ENCODE data around the gene ADRA2B.

ADRA2B gene

GRCh38 chr2:96134421-96134820 lies 18.1 kb upstream of the ADRA2B start:
- Mint-ChIP-seq H3K27ac (no peak overlapping the region), H3K36me3 (ENCODE audit: low read depth) (no peaks in the 10 kb centered on the region), H3K27me3 (no peaks in the 10 kb centered on the region), H3K9me3 (no peaks in the 10 kb centered on the region), H3K4me3 (no peak overlapping the region), H3K4me1 (peaks cover 26% of the 10 kb centered on the region)
- DNase-seq (no peak), ATAC-seq (no peak)

- peaks cover 19% of the 10 kb centered on the region for H3K4me1 Mint-ChIP-seq
Measured at GRCh38 chr2:96131813-96132745, 15.7 kb upstream of the ADRA2B start.

GRCh38 chr2:96131152-96131812 lies 14.9 kb upstream of the ADRA2B start:
- Mint-ChIP-seq H3K4me1 (peaks cover 19% of the 10 kb centered on the region), H3K4me3 (peak overlapping the region; percentile 14), H3K27ac (peak overlapping the region; percentile 60), H3K9me3 (no peaks in the 10 kb centered on the region), H3K36me3 (ENCODE audit: low read depth) (peaks cover 6% of the 10 kb centered on the region), H3K27me3 (no peaks in the 10 kb centered on the region)
- no peak for DNase-seq
- ATAC-seq, result peak; percentile 51

More at GRCh38 chr2:96131813-96132745, 15.7 kb upstream of the ADRA2B start:
- no peak for ATAC-seq
- peak overlapping the region; percentile 60 for H3K27ac Mint-ChIP-seq
- no peak for DNase-seq
- H3K9me3 Mint-ChIP-seq, result no peaks in the 10 kb centered on the region
- H3K4me3 Mint-ChIP-seq, result peak overlapping the region; percentile 14
- peaks cover 3% of the 10 kb centered on the region for H3K36me3 Mint-ChIP-seq (ENCODE audit: low read depth)
- H3K27me3 Mint-ChIP-seq, result no peaks in the 10 kb centered on the region

- no peak overlapping the region for H3K27ac Mint-ChIP-seq
Measured at GRCh38 chr2:96130483-96130882, 14.1 kb upstream of the ADRA2B start.

GRCh38 chr2:96129528-96130120 lies 13.3 kb upstream of the ADRA2B start:
- DNase-seq (no peak), ATAC-seq (no peak)
- H3K27me3 Mint-ChIP-seq, result peaks cover 1% of the 10 kb centered on the region
- H3K36me3 Mint-ChIP-seq (ENCODE audit: low read depth), result peaks cover 8% of the 10 kb centered on the region
- H3K27ac Mint-ChIP-seq, result no peak overlapping the region
- peaks cover 19% of the 10 kb centered on the region for H3K4me1 Mint-ChIP-seq
- H3K4me3 Mint-ChIP-seq, result no peak overlapping the region
- no peaks in the 10 kb centered on the region for H3K9me3 Mint-ChIP-seq

More at GRCh38 chr2:96130483-96130882, 14.1 kb upstream of the ADRA2B start:
- Mint-ChIP-seq H3K4me1 (peaks cover 19% of the 10 kb centered on the region), H3K4me3 (no peak overlapping the region), H3K36me3 (ENCODE audit: low read depth) (peaks cover 6% of the 10 kb centered on the region), H3K9me3 (no peaks in the 10 kb centered on the region), H3K27me3 (no peaks in the 10 kb centered on the region)
- DNase-seq, result no peak
- no peak for ATAC-seq

GRCh38 chr2:96128456-96128855 lies 12.1 kb upstream of the ADRA2B start:
- H3K27me3 Mint-ChIP-seq, result peaks cover 1% of the 10 kb centered on the region
- no peaks in the 10 kb centered on the region for H3K9me3 Mint-ChIP-seq

GRCh38 chr2:96124406-96125265 lies 8.3 kb upstream of the ADRA2B start:
- ATAC-seq (no peak), DNase-seq (no peak)
- Mint-ChIP-seq H3K9me3 (no peaks in the 10 kb centered on the region), H3K36me3 (ENCODE audit: low read depth) (peaks cover 8% of the 10 kb centered on the region), H3K27ac (no peak overlapping the region), H3K27me3 (peaks cover 22% of the 10 kb centered on the region), H3K4me3 (no peak overlapping the region), H3K4me1 (peaks cover 12% of the 10 kb centered on the region)

More at GRCh38 chr2:96128456-96128855, 12.1 kb upstream of the ADRA2B start:
- peaks cover 8% of the 10 kb centered on the region for H3K36me3 Mint-ChIP-seq (ENCODE audit: low read depth)
- H3K27ac Mint-ChIP-seq, result no peak overlapping the region
- no peak for DNase-seq
- ATAC-seq, result no peak
- no peak overlapping the region for H3K4me3 Mint-ChIP-seq
- H3K4me1 Mint-ChIP-seq, result peaks cover 19% of the 10 kb centered on the region

- H3K27ac Mint-ChIP-seq, result no peak overlapping the region
- ATAC-seq, result no peak
- H3K4me1 Mint-ChIP-seq, result peaks cover 8% of the 10 kb centered on the region
- H3K4me3 Mint-ChIP-seq, result no peak overlapping the region
- peaks cover 29% of the 10 kb centered on the region for H3K27me3 Mint-ChIP-seq
- DNase-seq, result no peak
- peaks cover 8% of the 10 kb centered on the region for H3K36me3 Mint-ChIP-seq (ENCODE audit: low read depth)
- H3K9me3 Mint-ChIP-seq, result no peaks in the 10 kb centered on the region
Measured at GRCh38 chr2:96123936-96124335, 7.6 kb upstream of the ADRA2B start.

GRCh38 chr2:96123290-96123689 lies 6.9 kb upstream of the ADRA2B start:
- ATAC-seq, result no peak
- Mint-ChIP-seq H3K27me3 (peaks cover 33% of the 10 kb centered on the region), H3K9me3 (no peaks in the 10 kb centered on the region), H3K27ac (no peak overlapping the region), H3K4me3 (no peak overlapping the region), H3K4me1 (peaks cover 8% of the 10 kb centered on the region), H3K36me3 (ENCODE audit: low read depth) (peaks cover 6% of the 10 kb centered on the region)
- no peak for DNase-seq

- DNase-seq (no peak), ATAC-seq (no peak)
- Mint-ChIP-seq H3K4me1 (peaks cover 12% of the 10 kb centered on the region), H3K9me3 (no peaks in the 10 kb centered on the region), H3K27ac (no peak overlapping the region), H3K4me3 (no peak overlapping the region), H3K27me3 (peaks cover 33% of the 10 kb centered on the region), H3K36me3 (ENCODE audit: low read depth) (peaks cover 6% of the 10 kb centered on the region)
Measured at GRCh38 chr2:96122391-96122790, 6.0 kb upstream of the ADRA2B start.

- Mint-ChIP-seq H3K36me3 (ENCODE audit: low read depth) (peaks cover 2% of the 10 kb centered on the region), H3K4me3 (no peak overlapping the region)
- DNase-seq, result no peak
Measured at GRCh38 chr2:96121414-96121813, 5.0 kb upstream of the ADRA2B start.

GRCh38 chr2:96120991-96121390 lies 4.6 kb upstream of the ADRA2B start:
- peaks cover 2% of the 10 kb centered on the region for H3K36me3 Mint-ChIP-seq (ENCODE audit: low read depth)
- no peak overlapping the region for H3K27ac Mint-ChIP-seq
- no peak for DNase-seq
- no peak for ATAC-seq
- no peaks in the 10 kb centered on the region for H3K9me3 Mint-ChIP-seq
- H3K4me3 Mint-ChIP-seq, result no peak overlapping the region
- peaks cover 16% of the 10 kb centered on the region for H3K4me1 Mint-ChIP-seq
- peaks cover 33% of the 10 kb centered on the region for H3K27me3 Mint-ChIP-seq

More at GRCh38 chr2:96121414-96121813, 5.0 kb upstream of the ADRA2B start:
- Mint-ChIP-seq H3K4me1 (peaks cover 16% of the 10 kb centered on the region), H3K9me3 (no peaks in the 10 kb centered on the region), H3K27me3 (peaks cover 33% of the 10 kb centered on the region), H3K27ac (no peak overlapping the region)
- no peak for ATAC-seq

GRCh38 chr2:96120091-96120720 lies 3.8 kb upstream of the ADRA2B start:
- H3K4me1 Mint-ChIP-seq, result peaks cover 19% of the 10 kb centered on the region
- peaks cover 40% of the 10 kb centered on the region for H3K27me3 Mint-ChIP-seq
- no peak overlapping the region for H3K4me3 Mint-ChIP-seq
- H3K27ac Mint-ChIP-seq, result no peak overlapping the region
- H3K36me3 Mint-ChIP-seq (ENCODE audit: low read depth), result peaks cover 2% of the 10 kb centered on the region
- no peaks in the 10 kb centered on the region for H3K9me3 Mint-ChIP-seq
- DNase-seq, result no peak
- no peak for ATAC-seq
